Activated CD4-positive, alpha-beta T cell treated with anti-CD3 and anti-CD28 coated beads, Interleukin-2, amount 10 ng/mL, durations not matched to agents 24 days and 14 days (primary cell): ENCODE data around the gene PRKCB. TPM values are rescaled to one million over a fixed set of nuclear protein-coding genes. Genes with fewer than 3 reads are reported as not detected.
"Not testable (repeated sequence)": the region's sequence is repeated elsewhere in the genome, so short reads cannot be mapped to it uniquely, and the experiment has no call there.

ENCODE experiments used
- DNase-seq: peaks from one replicate; pipeline ENCODE4 v3.0.0; 2022
- H3K27ac Mint-ChIP-seq: one replicate; pipeline ENCODE4 v1.8.0; 2022; ENCODE audit warnings: mild to moderate bottlenecking, mixed read lengths
- H3K27me3 Mint-ChIP-seq: one replicate; pipeline ENCODE4 v1.8.0; 2022; ENCODE audit warnings: mixed read lengths
- H3K36me3 Mint-ChIP-seq: one replicate; pipeline ENCODE4 v1.8.0; 2022; ENCODE audit warnings: low read depth, mild to moderate bottlenecking, mixed read lengths
- H3K4me1 Mint-ChIP-seq: one replicate; pipeline ENCODE4 v1.8.0; 2021; ENCODE audit warnings: mixed read lengths
- H3K4me3 Mint-ChIP-seq: one replicate; pipeline ENCODE4 v1.8.0; 2022; ENCODE audit warnings: mild to moderate bottlenecking, moderate library complexity, mixed read lengths
- H3K9me3 Mint-ChIP-seq: one replicate; pipeline ENCODE4 v1.8.0; 2021; ENCODE audit warnings: mixed read lengths
- intact Hi-C: fragments of 100-400 bp; cut with micrococcal nuclease; formaldehyde crosslinking; loops from one replicate; pipeline ENCODE4 v1.15.1; 2023
- total RNA-seq: library from RNA; stranded (reverse); gene quantifications from 2 replicates; pipeline ENCODE4 v1.2.3, GENCODE V29; 2022

Gene PRKCB
- total RNA-seq, 1 donor from 2014 or later, result 84.2 TPM

- intact Hi-C loops, result no loop called here
- Mint-ChIP-seq H3K27me3 (no peaks in the 10 kb centered on the region), H3K36me3 (peaks cover 20% of the 10 kb centered on the region), H3K4me3 (no peak overlapping the region), H3K27ac (no peak overlapping the region), H3K4me1 (peaks cover 12% of the 10 kb centered on the region), H3K9me3 (no peaks in the 10 kb centered on the region)
- no peak for DNase-seq
These were observed 310.1 kb downstream of the PRKCB start for GRCh38 chr16:24145927-24146326.

- H3K27ac Mint-ChIP-seq, result no peak overlapping the region
- H3K36me3 Mint-ChIP-seq, result peaks cover 22% of the 10 kb centered on the region
- H3K27me3 Mint-ChIP-seq, result no peaks in the 10 kb centered on the region
- intact Hi-C loops, result no loop called here
- no peak overlapping the region for H3K4me3 Mint-ChIP-seq
- peaks cover 18% of the 10 kb centered on the region for H3K4me1 Mint-ChIP-seq
- no peak for DNase-seq
- H3K9me3 Mint-ChIP-seq, result no peaks in the 10 kb centered on the region
These were observed 310.7 kb downstream of the PRKCB start for GRCh38 chr16:24146518-24146917.

DNA sequence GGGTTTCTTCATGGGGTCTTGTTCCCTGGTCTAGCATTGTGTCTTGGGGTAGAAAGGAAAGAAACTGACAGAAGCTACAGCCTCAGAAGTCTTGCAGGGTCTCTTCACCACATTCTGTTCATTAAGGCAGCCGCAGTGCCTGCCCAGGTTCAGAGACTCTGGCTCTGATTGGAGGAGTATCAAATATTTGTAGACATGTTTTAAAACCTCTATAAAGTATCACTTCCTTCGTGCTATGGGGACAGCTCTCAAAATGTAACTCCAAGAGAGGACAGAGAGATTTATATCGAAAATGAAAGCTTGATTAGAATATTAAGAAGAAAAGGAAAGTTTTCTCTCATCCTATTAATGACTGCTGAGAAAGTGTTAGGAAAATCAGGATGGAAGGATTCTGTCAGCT lies 313.3 kb downstream of the PRKCB start:
- Mint-ChIP-seq H3K9me3 (no peaks in the 10 kb centered on the region), H3K36me3 (peaks cover 23% of the 10 kb centered on the region), H3K4me3 (no peak overlapping the region), H3K4me1 (peaks cover 24% of the 10 kb centered on the region), H3K27me3 (no peaks in the 10 kb centered on the region), H3K27ac (peak overlapping the region; percentile 6)
- intact Hi-C loops, result no loop called here
- DNase-seq, result no peak

- intact Hi-C loops, result loop anchor here (2.0 kb wide), 1 partner anchor 41 kb away; no protein-coding TSS in a partner anchor
- Mint-ChIP-seq H3K4me1 (peaks cover 24% of the 10 kb centered on the region), H3K36me3 (peaks cover 27% of the 10 kb centered on the region), H3K9me3 (no peaks in the 10 kb centered on the region), H3K27me3 (no peaks in the 10 kb centered on the region), H3K4me3 (no peak overlapping the region), H3K27ac (no peak overlapping the region)
- DNase-seq, result no peak
These were observed 314.5 kb downstream of the PRKCB start for GRCh38 chr16:24150282-24150681.

GRCh38 chr16:24151482-24151939 lies 315.7 kb downstream of the PRKCB start:
- DNase-seq, result peak; percentile 67
- H3K27me3 Mint-ChIP-seq, result no peaks in the 10 kb centered on the region
- peaks cover 32% of the 10 kb centered on the region for H3K36me3 Mint-ChIP-seq
- H3K9me3 Mint-ChIP-seq, result no peaks in the 10 kb centered on the region
- intact Hi-C loops, result loop anchor here (1.0 to 2.0 kb wide), 2 partner anchors 12 to 39 kb away; no protein-coding TSS in a partner anchor
- H3K27ac Mint-ChIP-seq, result peak overlapping the region; percentile 84
- H3K4me3 Mint-ChIP-seq, result no peak overlapping the region
- H3K4me1 Mint-ChIP-seq, result peaks cover 26% of the 10 kb centered on the region

DNA sequence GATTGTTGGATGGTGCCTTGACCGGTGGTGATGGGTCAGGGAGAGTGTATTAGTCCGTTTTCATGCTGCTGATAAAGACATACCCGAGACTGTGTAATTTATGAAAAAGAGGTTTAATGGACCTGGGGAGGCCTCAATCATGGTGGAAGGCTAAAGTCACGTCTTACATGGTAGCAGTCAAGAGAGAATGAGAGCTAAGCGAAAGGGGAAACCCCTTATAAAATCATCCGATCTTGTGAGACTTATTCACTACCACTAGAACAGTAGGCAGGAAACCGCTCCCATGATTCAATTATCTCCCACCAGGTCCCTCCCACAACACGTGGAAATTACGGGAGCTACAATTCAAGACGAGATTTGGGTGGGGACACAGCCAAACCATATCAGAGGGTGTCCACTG lies 316.3 kb downstream of the PRKCB start:
- H3K4me1 Mint-ChIP-seq, result peaks cover 26% of the 10 kb centered on the region
- intact Hi-C loops, H3K27me3 Mint-ChIP-seq: not testable (repeated sequence)

GRCh38 chr16:24152826-24153225 lies 317.0 kb downstream of the PRKCB start:
- Mint-ChIP-seq H3K4me3 (no peak overlapping the region), H3K27ac (no peak overlapping the region), H3K36me3 (peaks cover 40% of the 10 kb centered on the region), H3K9me3 (no peaks in the 10 kb centered on the region), H3K27me3 (no peaks in the 10 kb centered on the region), H3K4me1 (peaks cover 26% of the 10 kb centered on the region)
- intact Hi-C loops, result no loop called here
- no peak for DNase-seq

More for the DNA sequence above, 316.3 kb downstream of the PRKCB start:
- not testable (repeated sequence) for H3K9me3 Mint-ChIP-seq, DNase-seq
- H3K4me3 Mint-ChIP-seq, result peak overlapping the region; percentile 24
- H3K27ac Mint-ChIP-seq, result peak overlapping the region; percentile 84
- peaks cover 37% of the 10 kb centered on the region for H3K36me3 Mint-ChIP-seq

GRCh38 chr16:24156777-24157176 lies 321.0 kb downstream of the PRKCB start:
- intact Hi-C loops, result no loop called here
- Mint-ChIP-seq H3K36me3 (peaks cover 42% of the 10 kb centered on the region), H3K27me3 (no peaks in the 10 kb centered on the region), H3K4me3 (no peak overlapping the region), H3K4me1 (peaks cover 9% of the 10 kb centered on the region), H3K27ac (no peak overlapping the region), H3K9me3 (no peaks in the 10 kb centered on the region)
- no peak for DNase-seq

DNA sequence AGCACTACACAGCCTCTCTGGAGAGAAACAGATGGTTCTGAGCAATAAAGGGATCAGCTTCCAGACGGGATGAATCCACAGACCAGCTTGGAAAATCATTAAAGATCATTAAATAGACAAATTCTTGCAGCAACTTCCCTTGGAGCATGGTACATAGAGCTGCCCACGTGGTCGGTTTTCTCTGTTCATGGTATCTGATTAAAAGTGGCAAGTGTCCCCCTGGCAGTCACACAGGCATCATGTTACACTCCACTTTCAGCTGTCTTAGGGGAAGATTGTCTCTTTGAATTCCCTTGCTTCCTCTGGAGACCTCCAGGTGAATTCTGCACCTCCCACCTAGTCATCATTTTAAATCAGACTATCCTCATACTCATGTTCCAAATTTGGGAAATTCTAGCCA lies 328.2 kb downstream of the PRKCB start:
- Mint-ChIP-seq H3K27me3 (no peaks in the 10 kb centered on the region), H3K27ac (no peak overlapping the region), H3K9me3 (no peaks in the 10 kb centered on the region), H3K36me3 (peaks cover 12% of the 10 kb centered on the region), H3K4me3 (no peak overlapping the region), H3K4me1 (no peaks in the 10 kb centered on the region)
- intact Hi-C loops, result no loop called here
- DNase-seq, result no peak

- DNase-seq, result no peak
- Mint-ChIP-seq H3K27me3 (no peaks in the 10 kb centered on the region), H3K9me3 (no peaks in the 10 kb centered on the region), H3K4me3 (no peak overlapping the region), H3K27ac (no peak overlapping the region), H3K36me3 (peaks cover 11% of the 10 kb centered on the region), H3K4me1 (peaks cover 1% of the 10 kb centered on the region)
- intact Hi-C loops, result no loop called here
These were observed 328.6 kb downstream of the PRKCB start for GRCh38 chr16:24164416-24164815.

DNA sequence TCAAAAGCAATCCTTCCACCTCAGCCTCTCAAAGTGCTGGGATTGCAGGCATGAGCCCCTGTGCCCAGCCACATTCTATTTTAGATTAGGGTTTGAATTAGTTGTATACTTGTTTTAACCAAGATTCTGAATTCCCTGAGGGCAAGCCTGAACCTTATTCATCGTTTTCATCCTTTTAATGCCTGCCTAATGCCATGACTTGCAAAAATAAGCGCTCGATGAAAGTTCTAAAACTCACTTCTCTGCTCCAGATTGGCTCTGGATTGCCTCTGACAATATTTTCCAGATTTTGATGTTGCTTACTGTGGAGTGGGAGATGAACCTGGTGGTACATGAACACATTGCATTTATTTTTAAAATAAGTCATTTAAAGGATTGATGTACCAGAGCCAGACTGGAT lies 329.5 kb downstream of the PRKCB start:
- no peak overlapping the region for H3K27ac Mint-ChIP-seq
- H3K27me3 Mint-ChIP-seq, result no peaks in the 10 kb centered on the region
- no peak overlapping the region for H3K4me3 Mint-ChIP-seq
- peaks cover 2% of the 10 kb centered on the region for H3K4me1 Mint-ChIP-seq
- intact Hi-C loops, result no loop called here
- peaks cover 11% of the 10 kb centered on the region for H3K36me3 Mint-ChIP-seq
- H3K9me3 Mint-ChIP-seq, result no peaks in the 10 kb centered on the region
- no peak for DNase-seq

- Mint-ChIP-seq H3K4me1 (peaks cover 2% of the 10 kb centered on the region), H3K27me3 (no peaks in the 10 kb centered on the region), H3K36me3 (peaks cover 15% of the 10 kb centered on the region), H3K4me3 (no peak overlapping the region), H3K27ac (no peak overlapping the region), H3K9me3 (no peaks in the 10 kb centered on the region)
- no peak for DNase-seq
- intact Hi-C loops, result no loop called here
These were observed 331.1 kb downstream of the PRKCB start for GRCh38 chr16:24166661-24167528.

GRCh38 chr16:24168856-24169255 lies 333.1 kb downstream of the PRKCB start:
- Mint-ChIP-seq H3K9me3 (no peaks in the 10 kb centered on the region), H3K4me1 (peaks cover 2% of the 10 kb centered on the region), H3K36me3 (peaks cover 26% of the 10 kb centered on the region), H3K27me3 (no peaks in the 10 kb centered on the region), H3K4me3 (no peak overlapping the region), H3K27ac (peak overlapping the region; percentile 41)
- DNase-seq, result no peak
- intact Hi-C loops, result no loop called here

DNA sequence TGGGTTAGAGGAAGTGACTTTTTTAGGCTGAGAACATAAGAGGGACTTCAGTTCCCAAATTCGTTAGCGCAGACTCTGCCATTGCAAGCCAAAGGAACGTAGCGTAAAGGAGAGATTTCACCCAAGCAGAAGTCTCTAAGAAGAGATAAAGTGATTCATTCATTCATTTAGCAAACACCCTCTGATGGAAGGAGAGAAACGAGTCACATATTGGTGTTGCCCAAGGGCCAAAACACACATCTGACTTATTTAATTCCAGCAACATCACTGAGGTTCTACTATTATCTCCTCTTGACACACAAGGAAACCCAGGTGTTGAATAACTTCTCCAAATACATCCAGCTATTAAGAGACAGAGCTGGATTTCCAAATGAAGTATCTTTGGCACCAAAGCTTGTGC lies 334.6 kb downstream of the PRKCB start:
- Mint-ChIP-seq H3K27me3 (no peaks in the 10 kb centered on the region), H3K4me1 (peaks cover 2% of the 10 kb centered on the region), H3K9me3 (no peaks in the 10 kb centered on the region), H3K4me3 (no peak overlapping the region), H3K36me3 (peaks cover 28% of the 10 kb centered on the region), H3K27ac (no peak overlapping the region)
- intact Hi-C loops, result no loop called here
- no peak for DNase-seq
